Mesendoderm (in vitro differentiated cells): ENCODE results near the gene KRTAP12-4.

ENCODE experiments used
- DNase-seq: peaks from one replicate; pipeline ENCODE4 v3.0.0; 2013
- H2AK5ac ChIP-seq: 2 replicates; pipeline ENCODE4 v1.6.1; 2013; ENCODE audit warnings: low read length, inconsistent platforms
- H2BK120ac ChIP-seq: 2 replicates; pipeline ENCODE4 v1.6.1; 2013; ENCODE audit warnings: low read depth, mild to moderate bottlenecking, low read length, moderate library complexity, mixed read lengths
- H2BK15ac ChIP-seq: replicated peaks from 2 replicates; pipeline ENCODE4 v1.6.1; 2013; ENCODE audit warnings: low read depth, mild to moderate bottlenecking, moderate library complexity
- H2BK5ac ChIP-seq: 2 replicates; pipeline ENCODE4 v1.6.1; 2013; ENCODE audit warnings: low read length, inconsistent platforms
- H3K18ac ChIP-seq: 2 replicates; pipeline ENCODE4 v1.6.1; 2013; ENCODE audit warnings: mild to moderate bottlenecking, low read length, mixed read lengths
- H3K23ac ChIP-seq: one replicate; pipeline ENCODE4 v1.6.1; 2013; ENCODE audit warnings: low read length
- H3K27ac ChIP-seq: 2 replicates; pipeline ENCODE4 v1.5.1; 2013; ENCODE audit warnings: low read depth, mild to moderate bottlenecking, inconsistent platforms, low read length, moderate library complexity
- H3K27me3 ChIP-seq: 2 replicates; pipeline ENCODE4 v1.6.1; 2013; ENCODE audit warnings: low read length, control low read depth, mild to moderate bottlenecking, inconsistent platforms; ENCODE audit not compliant: insufficient read depth, poor library complexity
- H3K36me3 ChIP-seq: 2 replicates; pipeline ENCODE4 v1.6.1; 2013; ENCODE audit warnings: low read length, inconsistent platforms; ENCODE audit not compliant: control insufficient read depth, insufficient read depth
- H3K4ac ChIP-seq: one replicate; pipeline ENCODE4 v1.6.1; 2013; ENCODE audit warnings: low read depth, mild to moderate bottlenecking, low read length, moderate library complexity
- H3K4me1 ChIP-seq: 2 replicates; pipeline ENCODE4 v1.6.1; 2013; ENCODE audit warnings: low read depth, low read length, inconsistent platforms; ENCODE audit not compliant: control insufficient read depth
- H3K4me2 ChIP-seq: 2 replicates; pipeline ENCODE4 v1.6.1; 2013; ENCODE audit warnings: low read length
- H3K4me3 ChIP-seq: 2 replicates; pipeline ENCODE4 v1.5.1; 2013; ENCODE audit warnings: mild to moderate bottlenecking, low read length
- H3K56ac ChIP-seq: one replicate; pipeline ENCODE4 v1.6.1; 2013; ENCODE audit warnings: low read length
- H3K79me1 ChIP-seq: 2 replicates; pipeline ENCODE4 v1.6.1; 2013; ENCODE audit warnings: low read length, inconsistent platforms
- H3K79me2 ChIP-seq: 2 replicates; pipeline ENCODE4 v1.6.1; 2013; ENCODE audit warnings: mild to moderate bottlenecking, low read length; ENCODE audit not compliant: control insufficient read depth, insufficient read depth
- H3K9ac ChIP-seq: 2 replicates; pipeline ENCODE4 v1.6.1; 2013; ENCODE audit warnings: low read length, inconsistent platforms
- H4K5ac ChIP-seq: one replicate; pipeline ENCODE4 v1.6.1; 2013; ENCODE audit warnings: low read length
- H4K8ac ChIP-seq: one replicate; pipeline ENCODE4 v1.6.1; 2013; ENCODE audit warnings: low read depth, mild to moderate bottlenecking, control low read depth, low read length, moderate library complexity
- WGBS: extraction: QIAGEN DNeasy Blood & Tissue Kit; methylation state at CpG from one replicate; pipeline ENCODE4 v1.1.7; 2013; ENCODE audit warnings: low lambda C conversion rate, missing lambda C conversion rate; ENCODE audit not compliant: insufficient coverage; ENCODE audit errors: extremely low coverage; 5-methylcytosine and 5-hydroxymethylcytosine counted together

The KRTAP12-4 gene

GRCh38 chr21:44684483-44684882 is 30.0 kb upstream of the KRTAP12-4 start:
- Histone ChIP-seq H3K4me2 (no peak overlapping the region), H3K9ac (no peak overlapping the region), H3K27me3 (no peaks in the 10 kb centered on the region), H3K79me2 (no peaks in the 10 kb centered on the region), H3K36me3 (no peaks in the 10 kb centered on the region), H4K5ac (no peak overlapping the region), H2BK120ac (no peak overlapping the region), H2BK5ac (no peak overlapping the region), H3K56ac (no peak overlapping the region), H2AK5ac (no peak overlapping the region), H3K4me3 (no peak overlapping the region), H3K4me1 (peaks cover 5% of the 10 kb centered on the region), H3K23ac (no peak overlapping the region), H3K18ac (no peak overlapping the region), H3K27ac (no peak overlapping the region), H4K8ac (no peak overlapping the region), H3K79me1 (no peaks in the 10 kb centered on the region), H2BK15ac (no peak overlapping the region), H3K4ac (no peak overlapping the region)
- no peak for DNase-seq
- WGBS, result no CpG with 5 or more reads among the region's 6 CpGs

- WGBS, result no CpG with 5 or more reads among the region's 7 CpGs
- H3K9ac ChIP-seq, result no peak overlapping the region
- no peak for DNase-seq
Observed at GRCh38 chr21:44684077-44684476, 29.6 kb upstream of the KRTAP12-4 start.

DNA sequence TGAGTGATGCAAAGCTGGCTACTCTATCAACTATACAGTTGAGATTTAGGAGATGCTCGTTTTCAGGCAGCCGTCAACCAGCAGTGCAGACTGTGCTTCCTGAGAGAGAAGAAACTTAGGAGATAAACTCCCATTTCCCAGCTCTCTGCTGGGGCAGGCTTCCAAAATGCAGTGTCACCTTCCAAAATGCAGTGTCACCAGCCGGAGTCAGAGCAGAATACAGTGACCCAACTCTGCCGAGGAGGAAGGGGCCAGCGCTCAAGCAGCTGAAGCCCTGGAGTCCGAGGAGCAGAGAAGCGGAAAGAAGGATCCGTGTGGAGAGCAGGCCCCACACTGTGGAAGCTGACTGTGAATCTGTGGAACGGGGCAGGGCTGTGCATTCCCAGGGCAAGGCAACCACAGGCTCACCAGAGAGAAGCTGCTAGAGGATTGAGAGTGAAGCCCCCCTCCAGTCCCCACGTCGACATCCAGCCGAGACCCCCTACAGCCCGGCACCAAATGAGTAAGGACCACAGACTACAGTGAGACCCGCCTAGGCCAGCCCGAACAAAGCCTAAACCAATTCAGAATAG is 28.2 kb upstream of the KRTAP12-4 start:
- H3K27me3 ChIP-seq, result no peaks in the 10 kb centered on the region
- no CpG with 5 or more reads among the region's 15 CpGs for WGBS

More at GRCh38 chr21:44684077-44684476, 29.6 kb upstream of the KRTAP12-4 start:
- no peak overlapping the region for H3K23ac ChIP-seq
- no peak overlapping the region for H3K27ac ChIP-seq
- no peak overlapping the region for H2BK15ac ChIP-seq
- no peak overlapping the region for H2AK5ac ChIP-seq
- no peak overlapping the region for H3K18ac ChIP-seq
- no peak overlapping the region for H2BK120ac ChIP-seq
- no peaks in the 10 kb centered on the region for H3K79me1 ChIP-seq
- no peak overlapping the region for H4K5ac ChIP-seq
- no peak overlapping the region for H3K56ac ChIP-seq
- H2BK5ac ChIP-seq, result no peak overlapping the region
- H3K79me2 ChIP-seq, result no peaks in the 10 kb centered on the region
- H3K4ac ChIP-seq, result no peak overlapping the region
- H3K4me2 ChIP-seq, result no peak overlapping the region
- H3K36me3 ChIP-seq, result no peaks in the 10 kb centered on the region
- H3K4me3 ChIP-seq, result no peak overlapping the region
- H3K27me3 ChIP-seq, result no peaks in the 10 kb centered on the region
- no peak overlapping the region for H4K8ac ChIP-seq
- peaks cover 5% of the 10 kb centered on the region for H3K4me1 ChIP-seq

GRCh38 chr21:44681861-44682579 is 27.6 kb upstream of the KRTAP12-4 start, which contains the start of gene KRTAP12-1:
TSS of gene KRTAP12-1 (minus strand) at chr21:44682163. CDS start at chr21:44682123, 40 bp downstream.
- Histone ChIP-seq H4K5ac (no peak within 1 kb of the TSS), H3K9ac (no peak within 1 kb of the TSS), H3K27ac (no peak within 1 kb of the TSS), H4K8ac (no peak within 1 kb of the TSS), H3K56ac (no peak within 1 kb of the TSS), H2BK5ac (no peak within 1 kb of the TSS), H3K18ac (no peak within 1 kb of the TSS), H3K4me2 (no peak within 1 kb of the TSS), H2AK5ac (no peak within 1 kb of the TSS), H3K36me3 (no peaks in the 10 kb centered on the region), H3K79me2 (no peaks in the 10 kb centered on the region), H3K23ac (no peak within 1 kb of the TSS), H2BK15ac (no peak within 1 kb of the TSS), H3K4ac (no peak within 1 kb of the TSS), H3K4me3 (no peak within 1 kb of the TSS), H3K79me1 (no peaks in the 10 kb centered on the region), H2BK120ac (no peak within 1 kb of the TSS), H3K4me1 (peaks cover 2% of the 10 kb centered on the region), H3K27me3 (no peaks in the 10 kb centered on the region)
- no CpG with 5 or more reads among the region's 23 CpGs for WGBS
- no peak for DNase-seq

More for the DNA sequence above, 28.2 kb upstream of the KRTAP12-4 start:
- Histone ChIP-seq H3K9ac (no peak overlapping the region), H3K4ac (no peak overlapping the region), H3K27ac (no peak overlapping the region), H3K4me2 (no peak overlapping the region), H4K5ac (no peak overlapping the region), H2AK5ac (no peak overlapping the region), H3K4me3 (no peak overlapping the region), H2BK15ac (no peak overlapping the region), H3K23ac (no peak overlapping the region), H4K8ac (no peak overlapping the region), H3K56ac (no peak overlapping the region), H3K36me3 (no peaks in the 10 kb centered on the region), H3K79me2 (no peaks in the 10 kb centered on the region), H3K18ac (no peak overlapping the region), H2BK5ac (no peak overlapping the region), H2BK120ac (no peak overlapping the region), H3K4me1 (peaks cover 5% of the 10 kb centered on the region), H3K79me1 (no peaks in the 10 kb centered on the region)
- no peak for DNase-seq

DNA sequence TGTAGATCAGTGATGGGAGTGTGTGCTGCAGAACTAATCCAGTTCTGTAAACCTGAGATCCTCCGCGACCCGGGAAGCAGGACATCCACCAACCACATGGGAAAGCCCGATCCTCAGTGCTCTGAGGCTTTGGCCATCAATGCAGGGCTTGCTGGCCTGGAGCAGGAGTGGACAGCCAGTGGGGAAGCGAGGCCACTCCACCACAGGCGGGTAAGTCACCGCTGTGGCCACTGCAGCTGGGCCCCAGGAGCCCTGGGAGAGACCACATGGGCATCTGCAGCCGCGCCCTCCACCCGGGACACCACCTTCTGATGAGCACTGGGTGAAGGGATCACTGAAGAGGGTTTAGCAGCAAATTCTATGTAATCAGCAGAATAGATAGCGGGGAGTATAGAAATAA is 26.7 kb upstream of the KRTAP12-4 start:
- H4K8ac ChIP-seq, result no peak overlapping the region
- H3K4me1 ChIP-seq, result no peaks in the 10 kb centered on the region
- H3K79me2 ChIP-seq, result no peaks in the 10 kb centered on the region
- no peaks in the 10 kb centered on the region for H3K79me1 ChIP-seq
- no peak overlapping the region for H3K4me3 ChIP-seq
- no peak overlapping the region for H3K4ac ChIP-seq
- no peak overlapping the region for H3K27ac ChIP-seq
- H3K36me3 ChIP-seq, result no peaks in the 10 kb centered on the region
- H3K9ac ChIP-seq, result no peak overlapping the region
- no peak for DNase-seq
- H2BK15ac ChIP-seq, result no peak overlapping the region
- no CpG with 5 or more reads among the region's 11 CpGs for WGBS
- H3K27me3 ChIP-seq, result no peaks in the 10 kb centered on the region
- no peak overlapping the region for H2AK5ac ChIP-seq
- no peak overlapping the region for H3K56ac ChIP-seq
- H3K23ac ChIP-seq, result no peak overlapping the region
- H2BK120ac ChIP-seq, result no peak overlapping the region
- no peak overlapping the region for H3K18ac ChIP-seq
- no peak overlapping the region for H2BK5ac ChIP-seq
- no peak overlapping the region for H3K4me2 ChIP-seq
- H4K5ac ChIP-seq, result no peak overlapping the region
